BLaER1 (cell line): ENCODE results near the gene RALA.
"Not testable (repeated sequence)": the region's sequence is repeated elsewhere in the genome, so short reads cannot be mapped to it uniquely, and the experiment has no call there.

Source experiments
- H3K27ac ChIP-seq: shearing (Covaris generic); formaldehyde crosslinking; 2 replicates; pipeline ENCODE4 v1.8.1; 2022
- H3K27me3 ChIP-seq: shearing (Covaris generic); formaldehyde crosslinking; 2 replicates; pipeline ENCODE4 v1.8.1; 2022
- H3K36me3 ChIP-seq: shearing (Covaris generic); formaldehyde crosslinking; 2 replicates; pipeline ENCODE4 v1.8.1; 2022
- H3K4me1 ChIP-seq: shearing (Covaris generic); formaldehyde crosslinking; 2 replicates; pipeline ENCODE4 v1.8.1; 2022
- H3K4me2 ChIP-seq: shearing (Covaris generic); formaldehyde crosslinking; 2 replicates; pipeline ENCODE4 v1.8.1; 2022
- H3K4me3 ChIP-seq: shearing (Covaris generic); formaldehyde crosslinking; 2 replicates; pipeline ENCODE4 v1.8.1; 2022
- H3K9ac ChIP-seq: shearing (Covaris generic); formaldehyde crosslinking; 2 replicates; pipeline ENCODE4 v1.8.1; 2022
- H3K9me3 ChIP-seq: shearing (Covaris generic); formaldehyde crosslinking; 2 replicates; pipeline ENCODE4 v1.8.1; 2022
- H4K20me1 ChIP-seq: shearing (Covaris generic); formaldehyde crosslinking; 2 replicates; pipeline ENCODE4 v1.8.1; 2022
- Cebpa-rat ChIP-seq: shearing (Covaris generic); IDR thresholded peaks from 2 replicates; pipeline ENCODE4 v1.8.1; 2022

The RALA gene

DNA sequence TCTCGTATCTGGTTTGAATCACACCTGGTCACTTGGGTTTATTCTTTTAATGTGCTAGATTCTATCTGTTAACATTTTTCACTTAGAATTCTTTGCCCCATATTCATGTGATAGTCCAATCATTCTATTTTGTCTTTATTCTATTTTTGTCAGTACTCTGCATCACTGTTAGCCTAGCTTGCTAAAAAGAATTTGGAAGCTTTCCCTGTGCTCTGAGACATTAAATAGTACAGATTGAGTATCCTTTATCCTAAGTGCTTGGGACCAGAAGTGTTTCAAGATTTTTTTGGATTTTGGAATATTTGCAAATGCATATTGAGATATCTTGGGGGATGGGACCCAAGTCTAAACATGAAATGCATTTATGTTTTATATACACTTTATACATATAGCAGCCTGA is 51.0 kb downstream of the RALA start:
- Histone ChIP-seq H3K4me3 (no peak overlapping the region), H3K27me3 (no peaks in the 10 kb centered on the region), H3K4me2 (no peak overlapping the region), H3K9me3 (peaks cover 26% of the 10 kb centered on the region), H4K20me1 (0 out of 2 replicates have a peak, but pooled peaks cover 5% of the 10 kb centered on the region), H3K27ac (no peak overlapping the region), H3K4me1 (peaks cover 11% of the 10 kb centered on the region), H3K36me3 (peaks cover 18% of the 10 kb centered on the region), H3K9ac (no peak overlapping the region)
- TF ChIP-seq Cebpa-rat, result no peak

DNA sequence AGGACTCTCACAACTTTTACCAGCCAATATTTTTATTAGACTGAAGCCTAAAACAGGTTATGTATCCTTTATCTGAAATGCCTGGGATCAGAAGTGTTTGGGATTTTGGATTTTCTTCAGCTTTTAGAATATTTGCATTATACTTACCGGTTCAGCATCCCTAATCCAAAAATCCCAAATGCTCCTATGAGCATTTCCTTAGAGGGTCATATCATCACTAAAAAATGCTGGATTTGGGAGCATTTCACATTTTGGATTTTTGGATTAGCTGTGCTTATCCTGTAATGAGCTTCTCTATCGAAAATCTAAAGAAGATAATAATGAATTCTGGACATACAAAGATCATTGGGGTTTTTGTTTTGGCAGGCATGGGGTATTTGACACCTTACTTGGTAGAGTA is 53.0 kb downstream of the RALA start:
- peaks cover 29% of the 10 kb centered on the region for H3K9me3 ChIP-seq
- no peaks in the 10 kb centered on the region for H3K27me3 ChIP-seq
- no peak overlapping the region for H3K4me3 ChIP-seq
- H3K36me3 ChIP-seq, result peaks cover 18% of the 10 kb centered on the region
- H3K4me1 ChIP-seq, result peaks cover 14% of the 10 kb centered on the region
- H3K27ac ChIP-seq, result no peak overlapping the region
- H4K20me1 ChIP-seq, result 0 out of 2 replicates have a peak, but pooled peaks cover 5% of the 10 kb centered on the region
- no peak for TF ChIP-seq Cebpa-rat
- H3K4me2 ChIP-seq, result no peak overlapping the region
- H3K9ac ChIP-seq, result no peak overlapping the region

DNA sequence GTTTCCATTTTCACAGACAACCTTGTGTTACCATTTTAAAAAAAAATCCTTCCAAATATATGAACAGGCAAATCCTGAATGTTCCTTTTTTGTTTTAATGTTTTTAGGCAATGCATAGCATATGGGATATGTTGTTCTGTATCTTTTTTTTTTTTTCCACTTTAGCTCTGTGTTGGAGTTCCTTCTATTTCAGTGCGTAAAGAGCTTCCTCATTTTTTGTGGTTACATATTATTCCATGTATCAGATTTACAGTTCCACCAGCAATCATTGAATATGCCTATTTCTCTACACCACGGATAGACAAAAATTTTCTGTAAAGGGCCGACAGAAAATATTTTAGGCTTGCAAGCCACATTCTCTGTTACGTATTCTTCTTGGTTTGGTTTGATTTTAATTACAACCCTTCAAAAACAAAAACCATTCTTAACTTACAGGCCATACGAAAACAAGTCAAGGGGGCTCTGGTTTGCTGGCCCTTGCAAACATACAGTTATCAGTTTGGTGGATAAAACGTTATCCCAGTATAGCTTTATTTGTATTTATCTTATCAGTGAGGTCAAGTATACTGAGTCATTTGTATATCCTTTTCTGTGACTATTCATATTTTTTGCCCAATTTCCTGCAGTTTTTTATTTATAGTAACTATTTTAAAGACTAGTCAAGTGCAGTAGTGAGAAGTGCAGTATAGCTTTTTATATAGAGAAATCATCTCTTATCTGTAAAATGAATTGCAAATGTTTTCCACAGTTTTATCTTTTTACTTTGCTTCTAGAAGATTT is 55.7 kb downstream of the RALA start:
- Histone ChIP-seq H3K27me3 (no peaks in the 10 kb centered on the region), H3K4me3 (no peak overlapping the region), H3K4me1 (peaks cover 8% of the 10 kb centered on the region; the same call in 1 of the 2 replicates), H3K27ac (no peak overlapping the region), H4K20me1 (peaks cover 5% of the 10 kb centered on the region; the same call in 1 of the 2 replicates), H3K9me3 (peaks cover 29% of the 10 kb centered on the region), H3K4me2 (0 out of 2 replicates have a peak overlapping the region, but pooled peaks have one; percentile 8), H3K9ac (no peak overlapping the region), H3K36me3 (peaks cover 23% of the 10 kb centered on the region)
- TF ChIP-seq Cebpa-rat, result no peak

DNA sequence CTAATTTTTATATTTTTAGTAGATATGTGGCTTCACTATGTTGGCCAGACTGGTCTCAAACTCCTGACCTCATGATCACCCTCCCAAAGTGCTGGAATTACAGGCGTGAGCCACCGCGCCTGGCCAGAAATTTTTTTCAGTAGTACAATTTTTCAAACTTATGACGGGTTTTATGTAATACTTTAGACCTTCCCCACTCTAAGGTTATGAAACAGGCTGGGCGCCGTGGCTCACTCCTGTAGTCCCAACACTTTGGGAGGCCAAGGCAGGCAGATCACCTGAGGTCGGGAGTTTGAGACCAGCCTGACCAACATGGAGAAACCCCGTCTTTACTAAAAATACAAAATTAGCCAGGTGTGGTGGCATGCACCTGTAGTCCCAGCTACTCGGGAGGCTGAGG is 56.5 kb downstream of the RALA start:
- H3K27ac ChIP-seq, H3K9ac ChIP-seq, H3K4me3 ChIP-seq, H3K27me3 ChIP-seq, H3K4me2 ChIP-seq, H3K4me1 ChIP-seq: not testable (repeated sequence)
- H3K9me3 ChIP-seq, result peaks cover 28% of the 10 kb centered on the region
- H4K20me1 ChIP-seq, result peaks cover 12% of the 10 kb centered on the region; the same call in 1 of the 2 replicates
- peaks cover 21% of the 10 kb centered on the region for H3K36me3 ChIP-seq

DNA sequence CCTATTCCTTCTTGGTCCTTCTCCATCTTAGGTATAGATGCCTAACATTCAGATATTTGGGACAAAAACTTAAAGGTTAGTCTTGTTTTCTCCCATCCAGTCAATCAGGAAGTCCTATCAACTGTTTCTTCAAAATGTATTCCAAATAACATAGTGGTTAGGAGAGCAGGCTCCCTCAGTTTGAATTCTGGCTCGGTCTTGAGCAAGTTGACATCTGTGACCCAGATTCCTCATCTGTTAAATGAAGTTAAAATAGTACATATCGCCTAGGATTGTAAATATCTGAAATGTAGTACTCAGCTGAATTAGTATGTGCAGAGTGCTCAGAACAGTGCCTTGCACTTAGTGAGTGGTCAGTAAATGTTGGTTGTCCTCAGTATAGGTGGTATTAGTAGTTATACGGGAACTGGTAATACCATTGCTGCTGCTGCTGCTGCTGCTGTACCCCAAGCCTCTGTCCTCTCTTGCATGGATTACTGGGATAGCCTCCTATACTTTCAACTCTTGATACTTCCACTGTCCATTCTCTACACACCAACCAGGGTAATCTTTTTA is 58.6 kb downstream of the RALA start:
- TF ChIP-seq Cebpa-rat, result no peak
- Histone ChIP-seq H3K27ac (no peak overlapping the region), H3K4me2 (no peak overlapping the region), H3K36me3 (peaks cover 14% of the 10 kb centered on the region), H3K9me3 (peaks cover 18% of the 10 kb centered on the region), H3K4me1 (peaks cover 8% of the 10 kb centered on the region; the same call in 1 of the 2 replicates), H3K4me3 (no peak overlapping the region), H4K20me1 (peaks cover 12% of the 10 kb centered on the region; the same call in 1 of the 2 replicates), H3K27me3 (no peaks in the 10 kb centered on the region), H3K9ac (no peak overlapping the region)

DNA sequence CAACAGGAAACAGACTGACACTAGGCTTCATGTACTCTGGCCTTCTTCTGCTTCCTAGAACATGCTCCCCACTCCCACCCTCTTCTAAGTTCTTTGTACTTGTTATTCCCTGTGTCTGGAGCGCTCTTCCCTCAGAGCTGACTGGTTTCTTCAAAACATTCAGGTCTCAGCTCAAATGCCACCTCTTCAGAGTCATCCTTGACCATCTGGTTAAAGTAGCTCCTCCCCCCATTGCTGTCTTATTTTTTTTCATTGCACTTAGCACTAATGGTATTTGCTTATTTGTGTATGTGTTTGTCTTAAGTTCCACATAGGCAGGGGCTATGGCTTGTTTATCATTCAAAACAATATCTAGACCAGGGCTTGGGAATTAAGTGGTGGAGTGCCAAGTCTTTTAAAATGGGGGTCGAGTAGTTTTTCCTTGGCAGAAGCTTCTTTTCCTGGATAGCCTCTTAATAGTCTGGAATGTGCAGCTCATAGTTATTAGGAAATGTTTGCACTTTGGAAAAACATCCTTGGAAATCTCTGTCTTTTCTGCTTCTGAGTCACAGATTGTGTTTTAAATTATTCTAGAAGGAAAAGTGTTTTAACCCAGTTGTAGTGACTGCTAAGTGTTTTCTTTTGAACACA is 60.0 kb downstream of the RALA start:
- no peak overlapping the region for H3K9ac ChIP-seq
- H3K4me2 ChIP-seq, result no peak overlapping the region
- no peak overlapping the region for H3K27ac ChIP-seq
- H3K4me3 ChIP-seq, result no peak overlapping the region
- H3K9me3 ChIP-seq, result peaks cover 16% of the 10 kb centered on the region
- H3K36me3 ChIP-seq, result peaks cover 26% of the 10 kb centered on the region
- H3K27me3 ChIP-seq, result no peaks in the 10 kb centered on the region
- peaks cover 12% of the 10 kb centered on the region; the same call in 1 of the 2 replicates for H4K20me1 ChIP-seq
- no peak for TF ChIP-seq Cebpa-rat
- H3K4me1 ChIP-seq, result peaks cover 8% of the 10 kb centered on the region; the same call in 1 of the 2 replicates

DNA sequence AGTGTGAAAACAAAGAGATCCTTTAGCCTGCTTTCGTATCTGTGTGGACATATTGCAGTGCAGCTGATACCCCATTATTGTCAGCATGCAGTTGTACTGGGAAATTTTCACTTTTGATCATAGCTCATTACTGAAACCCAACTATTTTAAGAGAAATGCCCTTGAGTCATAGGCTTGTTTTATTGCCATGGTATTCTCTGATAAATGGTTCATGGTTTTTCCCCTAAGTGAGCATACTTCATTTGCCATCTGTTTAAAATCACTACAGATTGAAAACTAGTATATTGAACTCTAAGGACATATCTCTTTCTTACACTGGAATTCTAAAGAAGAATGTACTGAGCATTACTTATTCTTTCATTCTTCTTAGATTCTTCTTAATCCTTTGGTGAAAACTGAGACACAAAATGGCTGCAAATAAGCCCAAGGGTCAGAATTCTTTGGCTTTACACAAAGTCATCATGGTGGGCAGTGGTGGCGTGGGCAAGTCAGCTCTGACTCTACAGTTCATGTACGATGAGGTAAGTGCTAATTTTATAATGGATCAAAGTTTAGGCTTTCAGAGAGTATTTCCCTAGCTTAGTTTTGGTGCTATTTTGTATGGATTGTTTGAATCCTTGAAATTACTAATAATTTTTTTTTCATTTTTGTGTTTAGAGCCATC is 63.0 kb downstream of the RALA start:
- H3K9me3 ChIP-seq, result peaks cover 12% of the 10 kb centered on the region; the same call in 1 of the 2 replicates
- no peak overlapping the region for H3K9ac ChIP-seq
- no peak overlapping the region for H3K4me2 ChIP-seq
- no peak overlapping the region for H3K4me3 ChIP-seq
- no peak overlapping the region for H3K27ac ChIP-seq
- TF ChIP-seq Cebpa-rat, result no peak
- no peaks in the 10 kb centered on the region for H3K27me3 ChIP-seq
- peaks cover 51% of the 10 kb centered on the region for H3K36me3 ChIP-seq
- no peaks in the 10 kb centered on the region for H3K4me1 ChIP-seq
- peaks cover 12% of the 10 kb centered on the region; the same call in 1 of the 2 replicates for H4K20me1 ChIP-seq

DNA sequence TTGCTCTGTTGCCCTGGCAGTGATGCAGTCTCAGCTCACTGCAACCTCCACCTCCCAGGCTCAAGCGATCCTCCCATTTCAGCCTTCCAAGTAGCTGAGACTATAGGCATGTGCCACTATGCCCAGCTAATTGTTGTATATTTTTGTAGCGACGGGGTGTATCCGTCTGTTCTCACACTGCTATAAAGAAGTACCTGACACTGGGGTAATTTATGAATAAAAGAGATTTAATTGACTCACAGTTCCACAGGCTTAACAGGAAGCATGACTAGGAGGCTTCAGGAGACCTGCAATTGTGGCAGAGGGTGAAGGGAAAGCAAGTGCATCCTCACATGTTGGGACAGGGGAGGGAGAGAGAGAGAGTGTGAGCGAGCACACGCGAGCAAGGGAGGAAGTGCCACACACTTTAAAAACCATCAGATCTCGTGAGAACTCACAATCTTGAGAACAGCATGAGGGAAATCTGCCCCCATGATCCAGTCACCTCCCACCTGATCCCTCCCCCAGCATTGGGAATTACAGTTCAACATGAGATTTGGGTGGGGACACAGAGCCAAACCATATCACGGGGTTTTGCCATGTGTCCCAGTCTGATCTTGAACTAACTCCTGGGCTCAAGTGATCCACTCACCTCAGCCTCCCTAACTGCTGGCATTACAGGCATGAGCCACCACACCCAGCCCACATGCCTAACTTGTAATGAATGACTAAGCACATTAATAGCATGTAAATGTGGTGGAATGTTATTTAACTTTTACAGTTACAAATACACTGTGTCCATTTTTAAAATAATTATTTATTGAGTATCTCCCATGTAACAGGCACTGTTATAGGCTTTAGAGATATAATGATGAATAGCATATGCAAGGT is 65.5 kb downstream of the RALA start:
- H3K4me1 ChIP-seq, result no peaks in the 10 kb centered on the region
- peaks cover 69% of the 10 kb centered on the region for H3K36me3 ChIP-seq
- H3K27ac ChIP-seq, result no peak overlapping the region
- H3K9me3 ChIP-seq, result peaks cover 20% of the 10 kb centered on the region
- peaks cover 7% of the 10 kb centered on the region; the same call in 1 of the 2 replicates for H4K20me1 ChIP-seq
- no peak for TF ChIP-seq Cebpa-rat
- no peak overlapping the region for H3K9ac ChIP-seq
- no peak overlapping the region for H3K4me2 ChIP-seq
- no peaks in the 10 kb centered on the region for H3K27me3 ChIP-seq
- H3K4me3 ChIP-seq, result no peak overlapping the region

DNA sequence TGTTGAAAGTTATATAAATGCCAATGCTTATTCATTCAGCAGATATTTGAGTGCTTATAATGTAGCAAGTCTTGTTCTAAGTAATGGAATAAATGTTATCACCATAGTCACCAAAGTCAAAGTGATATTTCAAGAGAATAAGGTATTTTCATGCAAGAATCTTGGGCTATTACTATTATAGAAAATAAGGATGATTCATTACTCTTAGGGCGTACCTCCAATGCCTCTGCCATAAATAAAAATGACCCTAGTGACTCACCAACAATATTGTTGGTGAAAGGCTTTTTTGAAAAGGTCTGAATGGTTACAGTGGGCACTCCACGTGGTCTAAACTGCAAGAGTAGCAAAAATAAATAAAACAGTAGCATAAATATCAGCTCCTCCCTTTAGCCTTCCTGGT is 68.4 kb downstream of the RALA start:
- H3K27me3 ChIP-seq, result no peaks in the 10 kb centered on the region
- no peak overlapping the region for H3K9ac ChIP-seq
- no peak overlapping the region for H3K4me3 ChIP-seq
- no peaks in the 10 kb centered on the region for H4K20me1 ChIP-seq
- H3K9me3 ChIP-seq, result peaks cover 8% of the 10 kb centered on the region
- H3K4me2 ChIP-seq, result no peak overlapping the region
- H3K36me3 ChIP-seq, result peaks cover 81% of the 10 kb centered on the region
- H3K4me1 ChIP-seq, result no peaks in the 10 kb centered on the region
- no peak for TF ChIP-seq Cebpa-rat
- no peak overlapping the region for H3K27ac ChIP-seq

DNA sequence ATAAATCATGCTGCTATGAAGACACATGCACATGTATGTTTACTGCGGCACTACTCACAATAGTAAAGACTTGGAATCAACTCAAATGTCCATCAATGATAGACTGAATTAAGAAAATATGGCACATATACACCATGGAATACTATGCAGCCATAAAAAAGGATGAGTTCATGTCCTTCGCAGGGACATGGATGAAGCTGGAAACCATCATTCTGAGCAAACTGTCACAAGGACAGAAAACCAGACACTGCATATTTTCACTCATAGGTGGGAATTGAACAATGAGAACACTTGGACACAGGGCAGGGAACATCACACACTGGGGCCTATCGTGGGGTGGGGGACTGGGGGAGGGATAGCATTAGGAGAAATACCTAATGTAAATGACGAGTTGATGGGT is 69.7 kb downstream of the RALA start:
- H3K9ac ChIP-seq, H3K9me3 ChIP-seq: not testable (repeated sequence)
- peaks cover 81% of the 10 kb centered on the region for H3K36me3 ChIP-seq

More for the DNA sequence above, 69.7 kb downstream of the RALA start:
- H3K27ac ChIP-seq, H3K4me2 ChIP-seq, H3K27me3 ChIP-seq, H3K4me3 ChIP-seq, H3K4me1 ChIP-seq, H4K20me1 ChIP-seq: not testable (repeated sequence)
